Motor neuron (in vitro differentiated cells): ENCODE data around the gene LCE1F. TPM values are rescaled to one million over a fixed set of nuclear protein-coding genes. Genes with fewer than 3 reads are reported as not detected.

Experiments used
- ATAC-seq, 8 experiments: fragments of 200-7000 bp; cut with Tn5 transposase; replicated peaks in 6 of 8; 2 replicates each; pipeline ENCODE4 v1.8.0; 2021; ENCODE audit warnings: mild to moderate bottlenecking in 8 of 8, moderate library complexity in 8 of 8
- H3K27ac ChIP-seq, 2 donors: fragments of 250-450 bp; sonication (Bioruptor Pico); 2 replicates each; pipeline ENCODE4 v1.9.0; 2021; ENCODE audit warnings: antibody characterized with exemption in 2 of 2, mild to moderate bottlenecking in 2 of 2, moderate library complexity in 1 of 2
- H3K4me1 ChIP-seq, 2 donors: fragments of 250-450 bp; sonication (Bioruptor Pico); replicated peaks in 1 of 2; 2 replicates each; pipeline ENCODE4 v1.6.1; 2021; ENCODE audit warnings: antibody characterized with exemption in 2 of 2, mild to moderate bottlenecking in 2 of 2, moderate library complexity in 1 of 2
- H3K4me3 ChIP-seq, 5 donors: fragments of 250-450 bp; sonication (Bioruptor Pico); 2 replicates each; pipeline ENCODE4 v1.9.0; 2021; ENCODE audit warnings: antibody characterized with exemption in 5 of 5, mild to moderate bottlenecking in 5 of 5, moderate library complexity in 4 of 5
- WGBS, 10 experiments: fragments of 450-650 bp; shearing (Covaris generic); methylation state at CpG; one replicate each; pipeline ENCODE4 v1.0.0; 2022; 5-methylcytosine and 5-hydroxymethylcytosine counted together
- in situ Hi-C, 9 experiments: fragments of 400-800 bp; cut with MboI; loops; one replicate each; pipeline ENCODE4 v1.15.0; 2021; ENCODE audit warnings: low sequenced_read_pairs in 9 of 9, low pct_unique_long_range_greater_than_20kb in 2 of 9; ENCODE audit not compliant: unreplicated experiment in 9 of 9
- total RNA-seq, 8 experiments: library from RNA; unstranded; fragments of 300-600 nt; gene quantifications; 2 replicates each; pipeline versions ENCODE4 v1.2.3 to v1.2.4, GENCODE V29; 2022

The LCE1F gene
- total RNA-seq, 8 experiments from 2014 or later: not detected

- no peaks in the 10 kb centered on the region for H3K4me1 ChIP-seq
- in situ Hi-C loops: no loop called here
- H3K27ac ChIP-seq: no peak overlapping the region
- H3K4me3 ChIP-seq: no peak overlapping the region
- 20% methylated on average over 1 of the region's 2 CpGs; no CpG with 5 or more reads in 9 of the 10 experiments for WGBS, 10 experiments
- no peak for ATAC-seq
Measured at GRCh38 chr1:152756872-152757271, 18.1 kb upstream of the LCE1F start.

GRCh38 chr1:152757747-152758146 lies 17.2 kb upstream of the LCE1F start, which contains the start of gene KPRP:
KPRP (plus strand) TSS chr1:152758025; CDS start chr1:152759589, 1,564 bp downstream.
- no peaks in the 10 kb centered on the region for H3K4me1 ChIP-seq
- in situ Hi-C loops: no loop called here
- H3K4me3 ChIP-seq: no peak within 1 kb of the TSS
- no peak for ATAC-seq
- 0 to 73% (median 48%) methylated on average over 1 to 6 of the region's 6 CpGs; no CpG with 5 or more reads in 1 of the 10 experiments for WGBS, 10 experiments
- no peak within 1 kb of the TSS for H3K27ac ChIP-seq

GRCh38 chr1:152758636-152759035 lies 16.3 kb upstream of the LCE1F start:
- no peak for ATAC-seq
- 4 to 100% (median 45%) methylated on average over 1 to 4 of the region's 4 CpGs; no CpG with 5 or more reads in 2 of the 10 experiments for WGBS, 10 experiments

DNA sequence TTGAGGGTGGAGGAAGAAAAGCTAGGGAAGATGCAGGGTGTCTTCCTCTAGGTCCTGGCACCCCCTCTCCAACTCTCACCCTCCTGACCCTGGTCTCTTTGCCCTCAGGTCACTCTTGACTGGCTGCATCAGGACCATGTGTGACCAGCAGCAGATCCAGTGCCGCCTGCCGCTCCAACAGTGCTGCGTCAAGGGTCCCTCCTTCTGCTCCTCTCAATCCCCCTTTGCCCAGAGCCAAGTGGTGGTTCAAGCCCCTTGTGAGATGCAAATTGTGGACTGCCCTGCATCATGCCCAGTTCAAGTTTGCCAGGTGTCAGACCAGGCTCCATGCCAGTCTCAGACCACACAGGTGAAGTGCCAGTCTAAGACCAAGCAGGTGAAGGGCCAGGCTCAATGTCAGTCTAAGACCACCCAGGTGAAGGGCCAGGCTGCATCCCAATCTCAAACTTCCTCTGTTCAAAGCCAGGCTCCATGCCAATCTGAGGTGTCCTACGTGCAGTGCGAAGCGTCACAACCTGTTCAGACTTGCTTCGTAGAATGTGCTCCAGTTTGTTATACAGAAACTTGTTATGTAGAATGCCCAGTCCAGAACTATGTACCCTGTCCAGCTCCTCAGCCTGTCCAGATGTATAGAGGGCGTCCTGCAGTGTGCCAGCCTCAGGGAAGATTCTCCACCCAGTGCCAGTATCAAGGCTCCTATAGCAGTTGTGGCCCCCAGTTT lies 15.3 kb upstream of the LCE1F start:
- H3K4me1 ChIP-seq: no peaks in the 10 kb centered on the region
- no peak overlapping the region for H3K27ac ChIP-seq
- in situ Hi-C loops: no loop called here
- WGBS, 10 experiments: 0 to 100% (median 86%) methylated on average over 1 to 5 of the region's 8 CpGs; no CpG with 5 or more reads in 2 of the 10 experiments
- ATAC-seq: no peak
- H3K4me3 ChIP-seq: no peak overlapping the region

More at GRCh38 chr1:152758636-152759035, 16.3 kb upstream of the LCE1F start:
- in situ Hi-C loops: no loop called here
- Histone ChIP-seq H3K27ac (no peak overlapping the region), H3K4me3 (no peak overlapping the region), H3K4me1 (no peaks in the 10 kb centered on the region)

- Histone ChIP-seq H3K4me3 (no peak overlapping the region), H3K27ac (no peak overlapping the region), H3K4me1 (no peaks in the 10 kb centered on the region)
- WGBS, 10 experiments: 70 to 100% (median 85%) methylated on average over 2 to 19 of the region's 31 CpGs; no CpG with 5 or more reads in 4 of the 10 experiments
- in situ Hi-C loops: no loop called here
- ATAC-seq: no peak
Measured at GRCh38 chr1:152760551-152761190, 14.3 kb upstream of the LCE1F start.

DNA sequence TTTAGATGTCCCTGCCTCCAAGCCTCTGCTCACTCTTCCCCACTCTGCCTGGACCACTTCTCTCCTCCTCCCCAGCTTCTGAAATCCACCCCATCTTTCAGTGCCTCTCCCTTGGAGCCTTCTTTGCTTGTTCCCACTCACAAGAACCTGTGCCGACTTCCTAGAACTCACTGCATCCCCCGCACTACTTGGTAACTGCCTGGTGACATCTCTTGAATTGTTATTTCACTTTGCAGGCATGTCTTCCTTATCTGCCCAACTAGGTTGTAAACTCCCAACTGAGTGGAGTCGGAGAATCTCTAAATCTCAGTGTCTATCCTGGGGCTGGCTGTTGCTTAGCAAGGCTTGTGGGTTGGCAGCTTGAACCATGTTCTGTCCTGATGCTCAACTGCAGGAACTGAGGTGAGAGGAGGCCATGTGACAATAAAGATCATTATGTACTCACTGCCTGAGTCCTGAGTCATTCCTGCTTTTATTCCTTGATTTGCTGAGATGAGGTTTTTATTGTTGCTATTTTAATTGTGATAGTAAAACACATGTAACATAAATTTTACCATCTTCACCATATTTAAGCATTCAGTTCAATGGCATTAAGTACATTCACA lies 13.2 kb upstream of the LCE1F start:
- no peaks in the 10 kb centered on the region for H3K4me1 ChIP-seq
- 0 to 100% (median 63%) methylated on average over 1 to 3 of the region's 3 CpGs; no CpG with 5 or more reads in 2 of the 10 experiments for WGBS, 10 experiments
- in situ Hi-C loops: no loop called here
- H3K27ac ChIP-seq: no peak overlapping the region
- ATAC-seq: no peak
- no peak overlapping the region for H3K4me3 ChIP-seq

DNA sequence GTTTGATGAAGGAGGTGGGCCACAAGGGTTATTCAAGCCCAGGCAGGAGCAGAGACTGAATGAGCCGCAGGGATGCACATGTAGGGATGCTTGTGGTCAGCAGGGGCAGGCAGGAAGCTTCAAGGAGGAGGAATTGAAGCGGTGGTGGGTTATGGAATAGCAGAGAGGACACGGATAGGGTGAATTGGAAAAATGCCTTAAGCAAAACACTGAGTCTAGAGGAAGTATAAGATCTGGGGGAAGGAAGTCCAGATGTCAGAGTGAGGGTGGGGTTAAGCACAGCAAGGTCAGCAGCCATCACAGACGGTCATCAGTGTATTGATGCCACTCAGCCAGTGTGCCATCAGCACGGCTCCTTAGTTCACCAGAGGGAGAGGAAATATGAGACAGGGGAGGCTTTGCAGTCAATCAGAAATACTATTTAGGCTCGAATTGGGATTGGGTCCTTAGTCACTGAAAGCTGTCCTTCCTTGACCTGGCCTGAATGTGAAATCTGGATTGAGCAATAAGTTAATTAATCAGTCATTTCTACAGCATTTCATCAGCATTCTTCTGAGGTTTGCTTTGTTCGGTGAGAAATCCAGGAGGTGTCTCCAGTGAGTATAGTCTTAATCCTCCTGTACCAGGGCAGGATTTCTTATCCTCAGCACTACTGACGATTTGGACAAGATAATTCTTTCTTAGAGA lies 6.0 kb upstream of the LCE1F start:
- no peaks in the 10 kb centered on the region for H3K4me1 ChIP-seq
- in situ Hi-C loops: no loop called here
- peak in 3 of 8 experiments; percentile 42 to 78 (median 74) for ATAC-seq
- no peak overlapping the region for H3K4me3 ChIP-seq
- no peak overlapping the region for H3K27ac ChIP-seq
- WGBS, 10 experiments: 0 to 58% (median 16%) methylated on average over 1 to 8 of the region's 8 CpGs; no CpG with 5 or more reads in 1 of the 10 experiments

DNA sequence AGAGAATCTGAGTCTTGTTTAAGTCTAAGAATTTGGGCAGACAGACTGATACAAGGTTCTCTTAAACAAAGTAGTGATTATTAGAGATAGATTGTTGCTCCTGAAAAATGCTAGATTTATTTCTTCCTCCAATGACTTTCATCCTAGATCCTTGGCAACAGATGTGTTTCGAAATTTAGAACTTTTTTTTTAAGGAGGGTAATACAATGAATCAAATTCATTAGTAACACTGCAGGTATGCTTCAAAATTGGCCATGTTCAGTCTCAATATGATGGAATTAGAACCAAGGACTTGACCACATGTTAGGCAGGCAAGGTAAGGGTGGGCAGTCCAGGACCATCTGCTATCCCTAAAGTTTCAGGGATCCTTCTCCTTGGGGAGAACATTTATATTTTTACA lies 4.5 kb upstream of the LCE1F start:
- in situ Hi-C loops: no loop called here
- Histone ChIP-seq H3K4me3 (no peak overlapping the region), H3K27ac (no peak overlapping the region), H3K4me1 (no peaks in the 10 kb centered on the region)
- no peak for ATAC-seq
- 0 to 53% (median 11%) methylated on average over 1 of the region's 1 CpG; no CpG with 5 or more reads in 3 of the 10 experiments for WGBS, 10 experiments

DNA sequence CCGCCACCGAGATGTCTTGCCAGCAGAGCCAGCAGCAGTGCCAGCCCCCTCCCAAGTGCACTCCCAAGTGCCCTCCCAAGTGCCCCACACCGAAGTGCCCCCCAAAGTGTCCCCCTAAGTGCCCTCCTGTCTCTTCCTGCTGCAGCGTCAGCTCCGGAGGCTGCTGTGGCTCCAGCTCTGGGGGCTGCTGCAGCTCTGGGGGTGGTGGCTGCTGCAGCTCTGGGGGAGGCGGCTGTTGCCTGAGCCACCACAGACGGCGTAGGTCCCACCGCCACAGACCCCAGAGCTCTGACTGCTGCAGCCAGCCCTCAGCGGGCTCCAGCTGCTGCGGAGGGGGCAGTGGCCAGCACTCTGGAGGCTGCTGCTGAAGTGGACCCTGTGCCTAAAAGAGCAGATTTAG lies 1.4 kb downstream of the LCE1F start:
- H3K4me1 ChIP-seq: no peaks in the 10 kb centered on the region
- in situ Hi-C loops: no loop called here

DNA sequence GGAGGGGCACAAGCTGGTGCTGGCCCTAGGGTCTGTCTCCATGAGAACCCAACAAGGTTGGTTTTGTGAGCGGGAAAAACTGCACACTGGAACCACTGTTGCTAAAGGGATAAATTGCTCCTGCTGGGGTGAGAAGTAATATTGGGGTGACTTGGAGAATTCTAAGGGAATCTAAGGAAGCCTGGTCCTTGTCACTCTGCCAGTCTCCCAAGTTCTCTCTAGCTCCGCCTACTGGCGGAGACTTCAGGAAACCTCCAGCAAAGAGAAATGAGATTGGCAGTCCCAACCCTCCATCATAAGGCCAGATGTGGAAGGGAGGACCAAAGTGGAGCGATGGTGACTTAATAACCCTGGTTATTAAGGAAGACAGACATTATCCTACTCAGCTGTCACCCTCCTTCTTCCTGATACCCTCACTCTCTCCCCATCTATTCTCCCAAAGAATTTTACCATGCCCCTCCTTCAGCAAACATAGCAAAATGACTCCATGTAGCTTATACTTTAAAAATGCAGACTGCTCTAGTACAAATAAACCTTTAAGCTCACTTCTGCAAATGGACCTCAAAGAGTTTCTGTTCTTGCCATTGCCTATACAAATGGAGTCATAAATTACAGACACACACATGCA lies 2.7 kb downstream of the LCE1F start:
- peak in 2 of 8 experiments; percentile 27 to 48 for ATAC-seq
- WGBS, 10 experiments: 0 to 68% (median 58%) methylated on average over 2 to 3 of the region's 4 CpGs; no CpG with 5 or more reads in 4 of the 10 experiments
- Histone ChIP-seq H3K27ac (no peak overlapping the region), H3K4me3 (no peak overlapping the region), H3K4me1 (no peaks in the 10 kb centered on the region)
- in situ Hi-C loops: no loop called here

More for the DNA sequence above, 1.4 kb downstream of the LCE1F start:
- WGBS, 10 experiments: 48 to 83% (median 70%) methylated on average over 2 to 5 of the region's 11 CpGs; no CpG with 5 or more reads in 5 of the 10 experiments
- ATAC-seq: no peak
- no peak overlapping the region for H3K27ac ChIP-seq
- no peak overlapping the region for H3K4me3 ChIP-seq

DNA sequence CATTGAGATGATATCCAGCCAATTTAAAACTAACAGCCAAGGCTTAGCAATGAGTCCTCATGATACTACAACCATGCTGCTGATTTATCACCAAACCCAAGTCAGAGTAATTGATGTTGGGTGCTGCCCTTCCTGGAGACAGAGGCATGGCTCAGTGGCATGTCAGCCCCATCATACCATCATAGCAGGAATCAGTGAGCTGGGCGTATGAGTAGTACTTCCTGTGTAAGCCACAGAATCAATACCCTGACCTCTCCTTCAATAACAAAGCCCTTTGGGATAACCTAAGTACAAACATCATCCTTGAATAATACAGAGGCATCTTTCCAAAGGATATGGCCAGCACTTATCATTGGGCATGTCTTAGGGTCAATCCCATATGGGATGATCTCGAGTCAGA lies 8.2 kb downstream of the LCE1F start:
- H3K27ac ChIP-seq: no peak overlapping the region
- 0 to 63% (median 35%) methylated on average over 1 to 2 of the region's 2 CpGs; no CpG with 5 or more reads in 3 of the 10 experiments for WGBS, 10 experiments
- H3K4me1 ChIP-seq: no peaks in the 10 kb centered on the region
- no peak overlapping the region for H3K4me3 ChIP-seq
- no peak for ATAC-seq
- in situ Hi-C loops: no loop called here

DNA sequence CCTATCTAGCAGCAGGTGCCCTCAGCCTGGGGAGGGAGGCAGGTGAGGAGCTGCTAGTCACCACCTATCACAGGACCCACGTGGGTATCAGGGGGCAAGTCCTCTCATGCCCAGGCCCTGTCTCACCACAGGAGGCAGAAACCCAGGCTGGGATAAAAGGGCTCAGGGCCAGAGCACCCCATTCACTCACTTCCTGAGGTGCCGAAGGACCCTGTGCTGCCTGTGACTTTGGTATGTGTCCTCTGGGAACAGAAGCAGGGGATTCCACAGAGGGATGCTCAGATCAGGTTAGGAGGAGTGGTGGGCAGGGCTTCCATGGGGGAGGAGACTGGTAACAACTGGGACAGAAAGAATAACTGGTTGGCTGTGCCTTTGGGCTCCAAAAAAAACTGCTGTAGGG lies 11.1 kb downstream of the LCE1F start, which contains the start of gene LCE1E:
Gene LCE1E (plus strand): TSS at position 181 of the 400 bp plus-strand sequence. CDS start 1,043 bp downstream, outside the sequence.
- Histone ChIP-seq H3K27ac (no peak within 1 kb of the TSS), H3K4me1 (no peaks in the 10 kb centered on the region), H3K4me3 (no peak within 1 kb of the TSS)
- WGBS, 10 experiments: 0 to 86% (median 17%) methylated on average over 1 to 2 of the region's 2 CpGs; no CpG with 5 or more reads in 5 of the 10 experiments
- no peak for ATAC-seq
- in situ Hi-C loops: no loop called here
